Measurements from ENCODE around the gene ADAMTS12. TPM values are rescaled to one million over a fixed set of nuclear protein-coding genes. Genes with fewer than 3 reads are reported as not detected.

The ADAMTS12 gene
- polyA plus RNA-seq, 3 donors, result not detected

GRCh38 chr5:33737284-33737683, 154.5 kb downstream of the ADAMTS12 start:
- H3K79me2 ChIP-seq (ENCODE audit: insufficient read depth, low read length), result no peaks in the 10 kb centered on the region
- H3K4me1 ChIP-seq (ENCODE audit: control insufficient read depth in 1 of 2, insufficient read depth in 2 of 2, low read length in 2 of 2), result peaks cover 7 to 8% of the 10 kb centered on the region in 2 donors
- no peaks in the 10 kb centered on the region for H3K36me3 ChIP-seq (replicated peaks in 1 of 2; ENCODE audit: control insufficient read depth in 1 of 2, insufficient read depth in 2 of 2, low read length in 2 of 2)
- no peaks in the 10 kb centered on the region for H3K27me3 ChIP-seq (ENCODE audit: control insufficient read depth in 2 of 2, insufficient read depth in 2 of 2, low read length in 2 of 2)
- TF ChIP-seq, protein P1, sequence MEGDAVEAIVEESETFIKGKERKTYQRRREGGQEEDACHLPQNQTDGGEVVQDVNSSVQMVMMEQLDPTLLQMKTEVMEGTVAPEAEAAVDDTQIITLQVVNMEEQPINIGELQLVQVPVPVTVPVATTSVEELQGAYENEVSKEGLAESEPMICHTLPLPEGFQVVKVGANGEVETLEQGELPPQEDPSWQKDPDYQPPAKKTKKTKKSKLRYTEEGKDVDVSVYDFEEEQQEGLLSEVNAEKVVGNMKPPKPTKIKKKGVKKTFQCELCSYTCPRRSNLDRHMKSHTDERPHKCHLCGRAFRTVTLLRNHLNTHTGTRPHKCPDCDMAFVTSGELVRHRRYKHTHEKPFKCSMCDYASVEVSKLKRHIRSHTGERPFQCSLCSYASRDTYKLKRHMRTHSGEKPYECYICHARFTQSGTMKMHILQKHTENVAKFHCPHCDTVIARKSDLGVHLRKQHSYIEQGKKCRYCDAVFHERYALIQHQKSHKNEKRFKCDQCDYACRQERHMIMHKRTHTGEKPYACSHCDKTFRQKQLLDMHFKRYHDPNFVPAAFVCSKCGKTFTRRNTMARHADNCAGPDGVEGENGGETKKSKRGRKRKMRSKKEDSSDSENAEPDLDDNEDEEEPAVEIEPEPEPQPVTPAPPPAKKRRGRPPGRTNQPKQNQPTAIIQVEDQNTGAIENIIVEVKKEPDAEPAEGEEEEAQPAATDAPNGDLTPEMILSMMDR (IDR thresholded peaks at IDR 0.05), result no peak
- no peak for DNase-seq
- peaks cover 0 to 3% (median 0%) of the 10 kb centered on the region in 7 donors for H3K9me3 Mint-ChIP-seq
- no peak overlapping the region for H3K9ac ChIP-seq (ENCODE audit: insufficient read depth, low read length, poor library complexity, severe bottlenecking)
- no peak overlapping the region for H3K4me3 ChIP-seq (replicated peaks in 1 of 3; ENCODE audit: low read depth in 2 of 3, low read length in 3 of 3)
- no peak overlapping the region for H2AFZ ChIP-seq (ENCODE audit: insufficient read depth, low read depth, low read length, poor library complexity, severe bottlenecking)
- no CpG with 5 or more reads among the region's 1 CpG for WGBS (ENCODE audit: insufficient coverage)
- intact Hi-C loops (cut with micrococcal nuclease), result no loop called here
- no peak overlapping the region for H3K4me3 Mint-ChIP-seq
- H3K27ac ChIP-seq (ENCODE audit: low read depth in 1 of 2, low read length in 2 of 2), result no peak overlapping the region
- H3K9me3 ChIP-seq (replicated peaks in 1 of 2; ENCODE audit: control insufficient read depth in 1 of 2, insufficient read depth in 1 of 2, low read length in 2 of 2), result no peaks in the 10 kb centered on the region
- no peak overlapping the region for H3K27ac Mint-ChIP-seq
- no peak overlapping the region for H3K4me2 ChIP-seq (replicated peaks; ENCODE audit: extremely low read depth, low read length, poor library complexity, severe bottlenecking)
- no peaks in the 10 kb centered on the region for H3K36me3 Mint-ChIP-seq
- peaks cover 0 to 3% (median 3%) of the 10 kb centered on the region in 3 donors for H3K27me3 Mint-ChIP-seq (ENCODE audit: low read depth in 3 of 3)
- no peaks in the 10 kb centered on the region for H3K4me1 Mint-ChIP-seq
- no peaks in the 10 kb centered on the region for H4K20me1 ChIP-seq (ENCODE audit: insufficient read depth, low read length)

DNA sequence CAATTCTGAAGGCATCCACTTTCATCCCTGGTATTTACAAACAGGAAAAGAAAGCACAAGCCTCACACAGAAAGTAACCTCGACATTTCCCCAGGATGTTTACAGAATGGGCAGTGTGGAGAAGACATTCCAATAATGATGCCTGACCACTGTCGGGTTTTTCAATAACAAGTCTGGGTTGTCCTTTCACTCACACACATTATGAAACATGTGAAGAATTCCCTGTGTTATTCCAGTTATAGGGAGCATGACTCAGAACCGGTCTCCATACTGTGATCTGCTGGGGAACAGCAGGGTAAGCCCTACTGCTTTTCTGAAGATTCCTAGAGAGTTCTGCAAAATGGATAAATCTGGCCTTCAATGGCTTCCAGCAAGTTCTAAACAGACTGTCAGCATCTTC, 155.3 kb downstream of the ADAMTS12 start:
- TF ChIP-seq, protein P1 (IDR thresholded peaks at IDR 0.05), result no peak
- DNase-seq, result no peak
- no peaks in the 10 kb centered on the region for H4K20me1 ChIP-seq (ENCODE audit: insufficient read depth, low read length)
- no peaks in the 10 kb centered on the region for H3K4me1 Mint-ChIP-seq
- H2AFZ ChIP-seq (ENCODE audit: insufficient read depth, low read depth, low read length, poor library complexity, severe bottlenecking), result no peak overlapping the region
- WGBS (ENCODE audit: insufficient coverage), result 50% methylated on average over 1 of the region's 3 CpGs
- peaks cover 0 to 3% (median 0%) of the 10 kb centered on the region in 7 donors for H3K9me3 Mint-ChIP-seq
- no peaks in the 10 kb centered on the region for H3K79me2 ChIP-seq (ENCODE audit: insufficient read depth, low read length)
- H3K36me3 Mint-ChIP-seq, result no peaks in the 10 kb centered on the region
- H3K27ac ChIP-seq (ENCODE audit: low read depth in 1 of 2, low read length in 2 of 2), result no peak overlapping the region
- H3K4me1 ChIP-seq (ENCODE audit: control insufficient read depth in 1 of 2, insufficient read depth in 2 of 2, low read length in 2 of 2), result peaks cover 7 to 8% of the 10 kb centered on the region in 2 donors
- no peak overlapping the region for H3K4me3 Mint-ChIP-seq
- H3K9ac ChIP-seq (ENCODE audit: insufficient read depth, low read length, poor library complexity, severe bottlenecking), result no peak overlapping the region
- no peaks in the 10 kb centered on the region for H3K9me3 ChIP-seq (replicated peaks in 1 of 2; ENCODE audit: control insufficient read depth in 1 of 2, insufficient read depth in 1 of 2, low read length in 2 of 2)
- no peak overlapping the region for H3K4me3 ChIP-seq (replicated peaks in 1 of 3; ENCODE audit: low read depth in 2 of 3, low read length in 3 of 3)
- no peaks in the 10 kb centered on the region for H3K36me3 ChIP-seq (replicated peaks in 1 of 2; ENCODE audit: control insufficient read depth in 1 of 2, insufficient read depth in 2 of 2, low read length in 2 of 2)
- H3K4me2 ChIP-seq (replicated peaks; ENCODE audit: extremely low read depth, low read length, poor library complexity, severe bottlenecking), result no peak overlapping the region
- no peak overlapping the region for H3K27ac Mint-ChIP-seq
- peaks cover 0 to 3% (median 3%) of the 10 kb centered on the region in 3 donors for H3K27me3 Mint-ChIP-seq (ENCODE audit: low read depth in 3 of 3)
- intact Hi-C loops (cut with micrococcal nuclease), result no loop called here
- no peaks in the 10 kb centered on the region for H3K27me3 ChIP-seq (ENCODE audit: control insufficient read depth in 2 of 2, insufficient read depth in 2 of 2, low read length in 2 of 2)

All from CD14-positive monocyte (primary cell).